ENCODE results near the gene DCUN1D2. TPM values are rescaled to one million over a fixed set of nuclear protein-coding genes. Genes with fewer than 3 reads are reported as not detected.

DCUN1D2 gene
- total and polyA plus RNA-seq, 10 of the 15 experiments (the other 5 are each of a cell fraction or from before 2014, with no cell fraction given), result 2.5 to 23.6 (median 9.3) TPM

DNA sequence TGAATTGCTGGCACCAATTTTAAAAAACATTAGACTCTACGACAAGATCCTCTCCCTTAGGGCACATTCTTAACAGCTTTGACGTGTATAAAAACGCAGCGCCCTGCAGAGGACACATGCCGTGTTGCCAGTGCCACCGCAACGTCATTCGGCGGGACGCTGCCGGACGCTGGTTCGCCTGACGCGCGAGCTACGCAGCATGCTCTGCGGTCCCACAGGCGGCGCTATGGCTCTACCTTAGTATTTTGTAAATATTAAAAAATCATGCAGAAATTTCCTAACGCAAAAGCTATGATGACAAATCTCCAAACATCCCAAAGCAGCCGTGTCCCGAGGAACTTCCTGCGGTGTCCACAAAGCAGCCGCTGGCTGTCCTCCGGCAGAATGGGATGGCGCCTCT, 33.0 kb downstream of the DCUN1D2 start:
- in situ Hi-C loops (cut with MboI), result no loop called here
- intact Hi-C loops (cut with micrococcal nuclease; ENCODE audit: unreplicated experiment), result no loop called here
- DNase-seq (ENCODE audit: low read depth, low spot score), result no peak
- no peaks in the 10 kb centered on the region for H3K27me3 ChIP-seq (replicated peaks in 1 of 2; ENCODE audit: control insufficient read depth in 2 of 2, insufficient read depth in 2 of 2, low read length in 1 of 2)
- CTCF ChIA-PET, result interaction anchor here (0.6 to 3.8 kb wide), 4 partner anchors 30 to 107 kb away, joined by 3 to 20 read pairs (median 5); no protein-coding TSS in a partner anchor
- POLR2A ChIA-PET, result no interaction called here
- ATAC-seq, result no peak
- H3K9ac ChIP-seq (ENCODE audit: control insufficient read depth, insufficient read depth, low read length), result no peak overlapping the region
- H3K27ac ChIP-seq (ENCODE audit: control insufficient read depth, insufficient read depth), result no peak overlapping the region
- BruUV-seq (replicated peaks), result no TSS peak
- no peak overlapping the region for H2AFZ ChIP-seq (ENCODE audit: control insufficient read depth, low read depth, low read length)
- peaks cover 14 to 15% of the 10 kb centered on the region in 2 experiments; a peak in 3 of 4 replicates for H3K36me3 ChIP-seq (ENCODE audit: control insufficient read depth in 2 of 2, insufficient read depth in 2 of 2, low read length in 1 of 2)
- no peaks in the 10 kb centered on the region for H3K4me1 ChIP-seq (ENCODE audit: control insufficient read depth, insufficient read depth, low read length)
- TF ChIP-seq TAF1 (IDR thresholded peaks at IDR 0.05; ENCODE audit: borderline replicate concordance, low read depth, low read length) (no peak), ETV6 (conservative IDR thresholded peaks at IDR 0.05 in 1 of 2, IDR thresholded peaks at IDR 0.05 in 1 of 2; ENCODE audit: borderline replicate concordance in 1 of 2, low read depth in 1 of 2) (no peak), ESRRA (IDR thresholded peaks at IDR 0.05; ENCODE audit: low read length) (no peak)
- TF ChIP-seq, protein P1, sequence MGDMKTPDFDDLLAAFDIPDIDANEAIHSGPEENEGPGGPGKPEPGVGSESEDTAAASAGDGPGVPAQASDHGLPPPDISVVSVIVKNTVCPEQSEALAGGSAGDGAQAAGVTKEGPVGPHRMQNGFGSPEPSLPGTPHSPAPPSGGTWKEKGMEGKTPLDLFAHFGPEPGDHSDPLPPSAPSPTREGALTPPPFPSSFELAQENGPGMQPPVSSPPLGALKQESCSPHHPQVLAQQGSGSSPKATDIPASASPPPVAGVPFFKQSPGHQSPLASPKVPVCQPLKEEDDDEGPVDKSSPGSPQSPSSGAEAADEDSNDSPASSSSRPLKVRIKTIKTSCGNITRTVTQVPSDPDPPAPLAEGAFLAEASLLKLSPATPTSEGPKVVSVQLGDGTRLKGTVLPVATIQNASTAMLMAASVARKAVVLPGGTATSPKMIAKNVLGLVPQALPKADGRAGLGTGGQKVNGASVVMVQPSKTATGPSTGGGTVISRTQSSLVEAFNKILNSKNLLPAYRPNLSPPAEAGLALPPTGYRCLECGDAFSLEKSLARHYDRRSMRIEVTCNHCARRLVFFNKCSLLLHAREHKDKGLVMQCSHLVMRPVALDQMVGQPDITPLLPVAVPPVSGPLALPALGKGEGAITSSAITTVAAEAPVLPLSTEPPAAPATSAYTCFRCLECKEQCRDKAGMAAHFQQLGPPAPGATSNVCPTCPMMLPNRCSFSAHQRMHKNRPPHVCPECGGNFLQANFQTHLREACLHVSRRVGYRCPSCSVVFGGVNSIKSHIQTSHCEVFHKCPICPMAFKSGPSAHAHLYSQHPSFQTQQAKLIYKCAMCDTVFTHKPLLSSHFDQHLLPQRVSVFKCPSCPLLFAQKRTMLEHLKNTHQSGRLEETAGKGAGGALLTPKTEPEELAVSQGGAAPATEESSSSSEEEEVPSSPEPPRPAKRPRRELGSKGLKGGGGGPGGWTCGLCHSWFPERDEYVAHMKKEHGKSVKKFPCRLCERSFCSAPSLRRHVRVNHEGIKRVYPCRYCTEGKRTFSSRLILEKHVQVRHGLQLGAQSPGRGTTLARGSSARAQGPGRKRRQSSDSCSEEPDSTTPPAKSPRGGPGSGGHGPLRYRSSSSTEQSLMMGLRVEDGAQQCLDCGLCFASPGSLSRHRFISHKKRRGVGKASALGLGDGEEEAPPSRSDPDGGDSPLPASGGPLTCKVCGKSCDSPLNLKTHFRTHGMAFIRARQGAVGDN (IDR thresholded peaks at IDR 0.05), result no peak
- 98% methylated on average over 27 of the region's 27 CpGs for WGBS (ENCODE audit: insufficient coverage, insufficient replicate concordance, low lambda C conversion rate, missing lambda C conversion rate)
- no peaks in the 10 kb centered on the region for H4K20me1 ChIP-seq (ENCODE audit: control insufficient read depth, insufficient read depth)
- no peak for FAIRE-seq
- RAD21 ChIA-PET (ENCODE audit: unreplicated experiment), result interaction anchor here (1.5 kb wide), 1 partner anchor 105 kb away, joined by 5 read pairs; no protein-coding TSS in a partner anchor
- SMC1A ChIA-PET (ENCODE audit: uncharacterized antibody, unreplicated experiment), result interaction anchor here (0.7 to 1.4 kb wide), 2 partner anchors 17 to 19 kb away, joined by 3 read pairs; no protein-coding TSS in a partner anchor
- no peaks in the 10 kb centered on the region for H3K9me3 ChIP-seq (replicated peaks; ENCODE audit: control insufficient read depth, insufficient read depth, low read length)
- no peak overlapping the region for H3K4me3 ChIP-seq
- no peak overlapping the region for H3K4me2 ChIP-seq (ENCODE audit: control insufficient read depth, insufficient read depth)
- no peaks in the 10 kb centered on the region for H3K79me2 ChIP-seq (ENCODE audit: control insufficient read depth, insufficient read depth, low read length)
